Spinal cord (tissue), 10 donors: ENCODE data around the gene GCNA. TPM values are rescaled to one million over a fixed set of nuclear protein-coding genes. Genes with fewer than 3 reads are reported as not detected.

Experiments
- DNase-seq, 6 donors: peaks; one replicate each; pipeline versions ENCODE4 v3.0.0 to v3.0.0-alpha.2; 2013 to 2015; ENCODE audit warnings: low spot score in 6 of 6, low read depth in 4 of 6
- H3K27ac ChIP-seq: one replicate; pipeline ENCODE4 v1.5.1; 2013; ENCODE audit warnings: low read depth, low read length, control low read depth
- H3K27me3 ChIP-seq: one replicate; pipeline ENCODE4 v1.6.1; 2013; ENCODE audit warnings: low read length; ENCODE audit not compliant: control insufficient read depth, insufficient read depth
- H3K36me3 ChIP-seq: one replicate; pipeline ENCODE4 v1.6.1; 2013; ENCODE audit warnings: low read length; ENCODE audit not compliant: control insufficient read depth, insufficient read depth
- H3K4me1 ChIP-seq: one replicate; pipeline ENCODE4 v1.6.1; 2013; ENCODE audit warnings: low read length; ENCODE audit not compliant: control insufficient read depth, insufficient read depth
- H3K4me3 ChIP-seq: one replicate; pipeline ENCODE4 v1.5.1; 2013; ENCODE audit warnings: low read depth, low read length, control low read depth
- H3K9me3 ChIP-seq: one replicate; pipeline ENCODE4 v1.6.1; 2013; ENCODE audit warnings: low read length; ENCODE audit not compliant: control insufficient read depth, insufficient read depth
- WGBS: methylation state at CpG from one replicate; pipeline ENCODE4 v1.1.5; 2013; ENCODE audit warnings: missing lambda C conversion rate; ENCODE audit not compliant: insufficient coverage; 5-methylcytosine and 5-hydroxymethylcytosine counted together
- polyA plus RNA-seq, 2 donors: library from polyadenylated mRNA; unstranded; fragments of 120-200 nt; gene quantifications; one replicate each; pipeline ENCODE4 v1.2.1, GENCODE V29; 2013; ENCODE audit not compliant: insufficient read length in 2 of 2
- total RNA-seq, 2 donors: library from RNA; depleted of rRNA in 1 of 2; stranded (reverse); fragments of 120-200 nt in 1 of 2; fragments of >200 nt in 1 of 2; gene quantifications; one replicate each; pipeline versions ENCODE4 v1.2.3 to v1.2.4, GENCODE V29; 2013 to 2014
- donor health status: healthy.

GCNA gene
- total and polyA plus RNA-seq, 4 donors: 1.7 to 3.7 (median 3.2) TPM

DNA sequence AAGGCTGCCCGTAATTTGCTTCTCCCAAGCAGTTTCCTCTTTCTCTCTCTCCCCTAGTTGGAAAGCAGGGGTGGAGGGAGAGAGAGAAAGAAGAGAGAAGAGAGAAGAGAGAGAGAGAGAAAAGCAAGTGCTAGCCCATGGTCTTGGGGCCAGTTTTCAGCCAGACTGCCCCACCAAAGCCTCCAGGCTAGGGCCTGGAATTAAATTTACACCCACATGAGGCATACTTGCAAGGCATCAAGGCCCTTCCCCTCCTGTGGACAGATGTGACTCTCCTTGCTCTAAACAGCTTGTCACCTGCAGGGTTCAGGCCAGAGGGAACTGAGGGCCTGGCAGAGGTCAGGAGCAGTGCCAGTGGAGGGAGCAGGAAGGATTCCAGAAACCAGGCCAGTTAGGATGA, 41.7 kb downstream of the GCNA start:
- H3K27me3 ChIP-seq: no peaks in the 10 kb centered on the region
- WGBS: no CpG with 5 or more reads among the region's 1 CpG
- peaks cover 17% of the 10 kb centered on the region for H3K4me1 ChIP-seq
- H3K9me3 ChIP-seq: no peaks in the 10 kb centered on the region
- H3K27ac ChIP-seq: no peak overlapping the region
- DNase-seq: no peak
- H3K4me3 ChIP-seq: no peak overlapping the region
- peaks cover 20% of the 10 kb centered on the region for H3K36me3 ChIP-seq

DNA sequence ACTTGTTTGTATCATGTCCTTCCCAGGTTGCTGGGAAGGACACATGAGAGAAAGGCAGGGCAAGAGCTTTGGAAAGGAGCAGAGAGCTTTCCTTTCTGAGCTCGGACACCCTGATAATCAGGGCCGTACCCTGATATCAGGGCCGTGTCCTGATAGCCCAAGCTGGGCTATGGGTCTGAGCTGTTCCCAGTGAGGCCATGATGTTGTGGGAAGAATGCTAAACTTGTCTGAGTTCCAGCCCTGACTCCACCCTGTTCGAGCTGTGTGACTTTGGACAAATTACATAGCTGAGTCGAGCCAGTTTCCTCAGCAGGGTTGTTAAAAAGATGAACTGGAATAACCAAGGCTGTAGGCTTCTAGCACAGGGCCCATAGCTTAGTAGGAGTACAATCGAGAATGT, 43.4 kb downstream of the GCNA start:
- no peak for DNase-seq
- peaks cover 17% of the 10 kb centered on the region for H3K4me1 ChIP-seq
- no peak overlapping the region for H3K27ac ChIP-seq
- 72% methylated on average over 6 of the region's 6 CpGs for WGBS
- no peaks in the 10 kb centered on the region for H3K9me3 ChIP-seq
- H3K27me3 ChIP-seq: no peaks in the 10 kb centered on the region
- H3K4me3 ChIP-seq: no peak overlapping the region
- peaks cover 8% of the 10 kb centered on the region for H3K36me3 ChIP-seq

DNA sequence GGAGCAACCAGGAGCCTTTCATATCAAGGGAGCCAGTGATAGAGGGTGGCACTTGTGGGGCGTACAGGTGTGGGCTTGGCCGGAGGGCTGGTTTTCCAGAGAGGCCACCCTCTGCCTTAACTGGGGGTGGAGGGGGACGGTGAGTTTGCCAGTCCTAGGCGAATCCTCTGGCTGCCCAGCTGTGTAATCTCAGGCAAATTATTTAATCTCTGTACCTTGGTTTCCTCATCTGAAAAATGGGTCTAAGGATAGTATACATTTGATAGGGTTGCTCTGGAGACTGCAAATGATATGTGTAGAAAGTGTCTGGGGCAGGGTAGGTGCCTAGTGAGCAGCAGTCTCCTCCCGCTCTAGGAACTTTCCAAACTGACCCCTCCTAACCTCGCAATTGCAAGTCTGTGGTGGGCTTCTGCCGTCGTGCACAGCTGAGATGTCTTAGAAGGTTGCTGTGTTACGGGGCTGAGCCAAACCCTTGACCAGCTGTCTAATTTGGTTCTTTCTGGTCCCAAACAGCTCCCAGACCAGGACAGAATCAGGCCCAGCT, 43.9 kb downstream of the GCNA start:
- WGBS: 71% methylated on average over 9 of the region's 9 CpGs
- no peaks in the 10 kb centered on the region for H3K9me3 ChIP-seq
- H3K36me3 ChIP-seq: peaks cover 3% of the 10 kb centered on the region
- peaks cover 17% of the 10 kb centered on the region for H3K4me1 ChIP-seq
- no peak overlapping the region for H3K4me3 ChIP-seq
- peak overlapping the region; percentile 19 for H3K27ac ChIP-seq
- H3K27me3 ChIP-seq: no peaks in the 10 kb centered on the region
- no peak for DNase-seq

DNA sequence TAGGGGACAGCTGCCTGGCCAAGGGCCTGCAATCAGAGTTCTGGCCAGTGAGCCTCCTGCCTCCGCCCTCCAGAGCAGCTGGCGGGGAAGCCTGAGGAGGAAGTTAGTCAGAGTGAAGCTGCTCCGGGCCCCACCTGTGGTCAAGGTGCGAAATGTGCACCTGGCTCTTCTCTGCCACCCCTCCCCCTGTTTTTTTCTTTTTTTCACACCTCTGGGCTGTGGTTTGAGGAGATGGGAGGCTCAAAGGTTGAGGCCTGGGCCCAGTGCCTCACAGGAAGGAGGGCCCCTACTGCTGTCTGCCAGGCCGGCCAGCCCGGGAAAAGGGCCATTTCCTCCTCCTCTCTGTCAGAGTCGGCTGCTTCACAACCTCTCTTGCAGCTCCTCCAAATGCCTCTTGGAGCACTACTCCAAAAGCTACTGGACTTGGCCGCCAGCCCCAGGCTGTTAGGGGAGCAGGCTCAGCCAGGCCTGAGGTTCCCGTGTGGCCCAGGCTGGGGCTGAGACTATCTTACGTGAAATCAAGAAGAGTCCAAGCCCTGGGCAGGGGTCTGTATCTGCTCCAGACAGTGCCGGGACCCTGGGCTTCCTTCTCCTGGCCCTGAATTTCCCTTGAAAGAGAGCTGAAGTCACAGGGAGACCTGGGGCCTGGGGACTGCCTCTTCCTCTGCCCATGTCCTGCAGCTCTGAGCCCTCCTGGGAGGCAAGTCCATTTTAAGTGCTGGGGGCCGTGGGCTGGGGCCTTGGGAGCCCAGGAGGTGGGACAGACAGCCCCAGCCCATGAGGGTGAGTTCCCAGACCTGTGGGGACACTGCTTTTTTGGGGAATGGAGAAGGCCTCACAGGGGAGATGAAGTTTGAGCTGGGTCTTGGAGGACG, 44.6 kb downstream of the GCNA start:
- Histone ChIP-seq H3K36me3 (no peaks in the 10 kb centered on the region), H3K27me3 (no peaks in the 10 kb centered on the region), H3K4me1 (peaks cover 17% of the 10 kb centered on the region), H3K9me3 (no peaks in the 10 kb centered on the region), H3K27ac (peak overlapping the region; percentile 19), H3K4me3 (no peak overlapping the region)
- peak in 5 of 6 donors; percentile 19 to 84 (median 33) for DNase-seq
- 36% methylated on average over 8 of the region's 13 CpGs for WGBS

DNA sequence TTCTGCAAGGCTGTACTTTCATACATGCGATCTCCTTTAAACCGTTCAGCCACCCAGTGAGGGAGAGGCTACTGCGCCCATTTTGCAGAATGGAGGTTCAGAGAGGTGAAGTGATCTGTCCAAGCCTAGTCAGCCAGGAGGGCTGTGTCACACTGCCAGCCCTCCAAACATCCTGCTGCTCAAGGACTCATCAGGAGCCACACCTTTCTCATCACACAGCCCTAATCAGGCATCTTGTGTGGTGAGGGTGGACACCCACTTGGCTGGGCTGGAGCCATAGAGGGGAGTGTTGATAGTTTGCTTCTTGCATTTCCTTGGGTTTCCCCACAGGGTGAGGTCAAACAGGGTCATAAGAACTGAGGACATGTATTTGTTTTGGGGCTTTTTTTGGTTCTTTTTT, 45.5 kb downstream of the GCNA start:
- no peaks in the 10 kb centered on the region for H3K36me3 ChIP-seq
- no peak overlapping the region for H3K27ac ChIP-seq
- no peaks in the 10 kb centered on the region for H3K27me3 ChIP-seq
- no CpG with 5 or more reads among the region's 3 CpGs for WGBS
- H3K4me1 ChIP-seq: peaks cover 17% of the 10 kb centered on the region
- no peak for DNase-seq
- H3K9me3 ChIP-seq: no peaks in the 10 kb centered on the region
- H3K4me3 ChIP-seq: no peak overlapping the region

DNA sequence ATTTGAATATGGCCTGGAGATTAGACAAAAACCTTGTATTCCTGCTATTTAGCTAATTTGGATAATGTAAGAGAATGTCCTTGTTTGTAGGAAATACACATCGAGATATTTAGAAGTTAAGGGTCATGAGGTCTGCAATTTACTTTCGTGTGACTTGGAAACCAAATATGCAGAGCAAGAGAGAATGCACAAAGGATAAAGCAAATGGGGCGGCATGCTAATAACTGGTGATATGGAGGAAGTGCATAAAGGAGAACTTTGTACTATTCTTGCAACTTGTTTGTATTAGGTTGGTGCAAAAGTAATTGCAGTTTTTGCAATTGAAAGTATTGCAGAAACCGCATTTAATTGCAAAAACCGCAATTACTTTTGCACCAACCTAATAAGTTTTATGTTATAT, 47.2 kb downstream of the GCNA start:
- no peak overlapping the region for H3K4me3 ChIP-seq
- no peaks in the 10 kb centered on the region for H3K27me3 ChIP-seq
- peaks cover 17% of the 10 kb centered on the region for H3K4me1 ChIP-seq
- H3K9me3 ChIP-seq: no peaks in the 10 kb centered on the region
- no peak for DNase-seq
- H3K27ac ChIP-seq: no peak overlapping the region
- H3K36me3 ChIP-seq: no peaks in the 10 kb centered on the region
- WGBS: 77% methylated on average over 3 of the region's 5 CpGs

DNA sequence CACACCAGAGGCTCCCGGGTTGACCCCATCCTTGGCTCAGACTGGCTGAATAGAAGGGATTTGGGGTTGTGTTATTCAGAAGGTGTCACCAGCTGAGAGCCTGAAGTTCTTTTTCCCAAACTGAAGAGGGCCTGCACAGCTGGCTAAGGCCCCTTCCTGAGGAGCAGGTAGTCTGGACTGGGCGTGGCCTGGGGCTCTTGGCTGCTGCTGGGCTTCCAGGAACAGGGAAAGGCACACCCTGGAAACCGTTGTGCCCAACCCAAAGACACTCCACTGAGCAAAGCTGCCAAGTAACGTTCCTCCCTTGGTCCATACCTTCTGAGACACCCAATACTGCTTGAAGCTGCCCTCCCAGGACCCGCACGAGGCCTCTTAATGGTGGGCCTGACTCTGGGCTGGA, 48.3 kb downstream of the GCNA start:
- peaks cover 17% of the 10 kb centered on the region for H3K4me1 ChIP-seq
- H3K36me3 ChIP-seq: no peaks in the 10 kb centered on the region
- WGBS: 51% methylated on average over 5 of the region's 6 CpGs
- H3K9me3 ChIP-seq: no peaks in the 10 kb centered on the region
- DNase-seq: no peak
- H3K27ac ChIP-seq: no peak overlapping the region
- H3K4me3 ChIP-seq: no peak overlapping the region
- no peaks in the 10 kb centered on the region for H3K27me3 ChIP-seq

DNA sequence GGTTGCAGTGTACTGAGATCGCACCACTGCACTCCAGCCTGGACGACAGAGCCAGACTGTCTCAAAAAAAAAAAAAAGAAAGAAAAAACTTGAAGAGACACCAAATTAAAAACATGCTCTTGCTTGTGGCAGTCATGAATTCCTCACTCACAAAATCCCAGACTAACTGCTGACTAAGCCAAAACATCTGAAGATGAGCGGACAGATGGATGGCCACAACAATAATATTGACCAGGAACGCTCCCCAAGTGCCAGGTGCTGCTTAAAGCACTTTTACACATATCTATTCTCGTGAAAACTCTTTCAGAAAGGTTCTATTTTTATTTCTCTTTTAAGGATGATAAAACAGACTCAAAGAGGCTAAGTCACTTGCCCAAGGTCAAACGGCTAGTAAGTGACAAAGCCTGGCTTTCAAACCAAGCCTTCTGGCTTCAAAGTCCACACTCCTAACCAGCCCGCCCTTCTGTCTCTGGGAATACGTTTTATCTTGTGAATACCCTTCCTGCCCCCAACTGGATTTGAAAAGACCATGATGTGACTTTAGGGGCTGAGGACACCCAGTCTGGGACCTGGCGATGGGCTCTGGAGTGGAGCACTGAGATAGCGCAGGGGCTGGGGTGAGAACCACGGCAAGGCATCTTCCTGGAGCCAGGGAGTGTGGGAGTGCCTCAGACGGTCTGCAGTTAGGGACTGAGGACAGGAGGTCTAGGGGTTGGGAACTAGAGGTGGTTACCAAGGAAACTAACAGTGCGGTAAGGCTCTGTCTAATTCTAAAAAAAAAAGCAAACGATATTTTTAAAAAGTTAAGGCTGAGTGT, 49.6 kb downstream of the GCNA start:
- no peaks in the 10 kb centered on the region for H3K36me3 ChIP-seq
- H3K4me3 ChIP-seq: no peak overlapping the region
- no peak overlapping the region for H3K27ac ChIP-seq
- no peaks in the 10 kb centered on the region for H3K9me3 ChIP-seq
- no peak for DNase-seq
- H3K4me1 ChIP-seq: peaks cover 7% of the 10 kb centered on the region
- WGBS: 72% methylated on average over 8 of the region's 14 CpGs
- H3K27me3 ChIP-seq: no peaks in the 10 kb centered on the region

DNA sequence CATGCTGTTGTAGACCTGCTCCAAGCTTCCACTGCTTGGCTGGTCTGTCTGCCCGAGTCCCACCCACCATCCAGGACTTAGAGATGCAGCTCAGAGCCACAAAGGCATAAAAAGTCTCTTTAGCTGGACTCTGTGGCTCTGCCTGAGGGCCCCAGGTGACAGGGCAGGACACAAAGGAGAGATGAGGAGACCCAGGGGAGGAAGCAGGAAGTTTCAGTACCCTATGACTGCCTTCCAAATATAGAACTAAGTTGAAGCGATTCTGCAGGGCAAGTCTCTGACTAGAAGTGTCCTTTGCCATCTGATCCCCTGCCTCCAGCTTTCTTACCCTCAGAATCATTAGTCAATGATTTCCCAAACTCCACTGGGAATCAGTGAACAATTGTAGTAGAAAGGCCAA, 51.2 kb downstream of the GCNA start:
- no peak for DNase-seq
- no peaks in the 10 kb centered on the region for H3K9me3 ChIP-seq
- H3K27ac ChIP-seq: no peak overlapping the region
- no peaks in the 10 kb centered on the region for H3K4me1 ChIP-seq
- no peaks in the 10 kb centered on the region for H3K36me3 ChIP-seq
- H3K27me3 ChIP-seq: no peaks in the 10 kb centered on the region
- 80% methylated on average over 1 of the region's 2 CpGs for WGBS
- no peak overlapping the region for H3K4me3 ChIP-seq
